PC-3 (cell line): ENCODE measurements around the gene RAN. TPM values are rescaled to one million over a fixed set of nuclear protein-coding genes. Genes with fewer than 3 reads are reported as not detected.
"Not testable (repeated sequence)": the region's sequence is repeated elsewhere in the genome, so short reads cannot be mapped to it uniquely, and the experiment has no call there.

Experiments
- ATAC-seq: fragments of 200-7000 bp; cut with Tn5 transposase; 2 replicates; pipeline ENCODE4 v1.9.1; 2020; ENCODE audit warnings: mild to moderate bottlenecking, moderate library complexity
- BruUV-seq: library from RNA; stranded (reverse); fragments of 400-500 nt; replicated peaks from 2 replicates; lab custom pipeline; 2021; lab: Mats Ljungman, UMichigan
- CTCF ChIA-PET: fragments of 300-600 bp; sonication (Branson Sonifier 250); formaldehyde crosslinking; loops from one replicate; lab custom pipeline; 2022; ENCODE audit warnings: antibody characterized with exemption; lab: Charles Lee
- POLR2A ChIA-PET: fragments of 300-600 bp; sonication (Branson Sonifier 250); formaldehyde crosslinking; loops from one replicate; lab custom pipeline; 2022; ENCODE audit warnings: antibody characterized with exemption; ENCODE audit not compliant: unreplicated experiment; lab: Charles Lee
- DNase-seq: peaks from one replicate; pipeline ENCODE4 v3.0.0-alpha.2; 2015
- H2AFZ ChIP-seq: fragments of 300-600 bp; sonication (generic); 2 replicates; pipeline ENCODE4 v1.6.0; 2016; ENCODE audit warnings: antibody characterized with exemption, low read length
- H3F3A ChIP-seq: fragments of 300-600 bp; sonication (generic); one replicate; pipeline ENCODE4 v1.6.0; 2017; ENCODE audit warnings: antibody characterized with exemption, low read length, control low read depth, mild to moderate bottlenecking; ENCODE audit not compliant: unreplicated experiment
- H3K27ac ChIP-seq: fragments of 300-600 bp; sonication (generic); 2 replicates; pipeline ENCODE4 v1.5.1; 2016; ENCODE audit warnings: mild to moderate bottlenecking, low read length
- H3K27me3 ChIP-seq: fragments of 300-600 bp; sonication (generic); 2 replicates; pipeline ENCODE4 v1.6.1; 2016; ENCODE audit warnings: low read length, mixed read lengths
- H3K36me3 ChIP-seq: fragments of 300-600 bp; sonication (generic); 2 replicates; pipeline ENCODE4 v1.6.1; 2016; ENCODE audit warnings: low read depth, mixed run types, low read length, mixed read lengths
- H3K4me1 ChIP-seq: fragments of 300-600 bp; sonication (generic); 2 replicates; pipeline ENCODE4 v1.5.1; 2016; ENCODE audit warnings: low read length; ENCODE audit not compliant: insufficient read depth
- H3K4me2 ChIP-seq: fragments of 300-600 bp; sonication (generic); 2 replicates; pipeline ENCODE4 v1.6.0; 2016; ENCODE audit warnings: low read length
- H3K4me3 ChIP-seq: fragments of 300-600 bp; sonication (generic); 2 replicates; pipeline ENCODE4 v1.5.1; 2016; ENCODE audit warnings: mild to moderate bottlenecking, low read length, mixed read lengths
- H3K79me2 ChIP-seq: fragments of 300-600 bp; sonication (generic); 2 replicates; pipeline ENCODE4 v1.6.1; 2017; ENCODE audit warnings: low read length, mixed read lengths
- H3K9ac ChIP-seq: fragments of 300-600 bp; sonication (generic); 2 replicates; pipeline ENCODE4 v1.6.0; 2016; ENCODE audit warnings: mild to moderate bottlenecking, low read length
- H3K9me2 ChIP-seq: fragments of 300-600 bp; sonication (generic); replicated peaks from 2 replicates; pipeline ENCODE4 v1.6.1; 2016; ENCODE audit warnings: mixed run types, low read length, mixed read lengths
- H3K9me3 ChIP-seq: fragments of 300-600 bp; sonication (generic); 2 replicates; pipeline ENCODE4 v1.6.1; 2016; ENCODE audit warnings: low read length, mixed read lengths
- H4K20me1 ChIP-seq: fragments of 300-600 bp; sonication (generic); 2 replicates; pipeline ENCODE4 v1.6.1; 2016; ENCODE audit warnings: low read length, mixed read lengths
- CTCF ChIP-seq: fragments of 300-600 bp; sonication (generic); conservative IDR thresholded peaks from 2 replicates; pipeline ENCODE4 v1.5.1; 2017; ENCODE audit warnings: antibody characterized with exemption, low read depth, mild to moderate bottlenecking, low read length
- EZH2 ChIP-seq: fragments of 300-600 bp; sonication (generic); IDR thresholded peaks from one replicate; pipeline ENCODE4 v1.6.1; 2017; ENCODE audit warnings: antibody characterized with exemption, mild to moderate bottlenecking, low read length; ENCODE audit not compliant: unreplicated experiment
- EZH2phosphoT487 ChIP-seq: fragments of 300-600 bp; sonication (generic); IDR thresholded peaks from 2 replicates; pipeline ENCODE4 v1.6.1; 2018; ENCODE audit warnings: mild to moderate bottlenecking, antibody characterized with exemption, low read length, borderline replicate concordance
- intact Hi-C: fragments of 100-400 bp; cut with micrococcal nuclease; formaldehyde crosslinking; loops from 2 replicates; pipeline ENCODE4 v1.9.0; 2023
- total RNA-seq: library from RNA; depleted of rRNA; stranded (reverse); fragments of >200 nt; gene quantifications from 2 replicates; pipeline ENCODE4 v1.2.3, GENCODE V29; 2014

Gene RAN
- total RNA-seq, 1 experiment from 2014 or later: 3,371 TPM

- Histone ChIP-seq H3K4me1 (peaks cover 10% of the 10 kb centered on the region; the same call in 1 of the 2 replicates), H3K79me2 (no peaks in the 10 kb centered on the region), H3K4me3 (no peak overlapping the region), H4K20me1 (no peaks in the 10 kb centered on the region), H3K9me2 (no peaks in the 10 kb centered on the region), H3K36me3 (no peaks in the 10 kb centered on the region), H3K4me2 (no peak overlapping the region), H3K9ac (no peak overlapping the region), H3F3A (no peaks in the 10 kb centered on the region), H3K27ac (no peak overlapping the region), H3K9me3 (no peaks in the 10 kb centered on the region), H3K27me3 (no peaks in the 10 kb centered on the region), H2AFZ (no peak overlapping the region)
- POLR2A ChIA-PET: no interaction called here
- intact Hi-C loops: no loop called here
- BruUV-seq: no TSS peak
- CTCF ChIA-PET: no interaction called here
- TF ChIP-seq EZH2: no peak
- ATAC-seq (no peak), DNase-seq (no peak)
Observed at GRCh38 chr12:130846369-130846768, 25.5 kb upstream of the RAN start.

- Histone ChIP-seq H2AFZ (no peak overlapping the region), H3K36me3 (no peaks in the 10 kb centered on the region), H4K20me1 (no peaks in the 10 kb centered on the region), H3K9me3 (no peaks in the 10 kb centered on the region), H3K27me3 (no peaks in the 10 kb centered on the region), H3K9ac (no peak overlapping the region), H3K9me2 (no peaks in the 10 kb centered on the region), H3K4me3 (no peak overlapping the region), H3K4me1 (peaks cover 10% of the 10 kb centered on the region; the same call in 1 of the 2 replicates), H3K4me2 (no peak overlapping the region), H3K27ac (no peak overlapping the region), H3K79me2 (no peaks in the 10 kb centered on the region), H3F3A (no peaks in the 10 kb centered on the region)
- peak; percentile 29; the same call in 1 of the 2 replicates for ATAC-seq
- no peak for TF ChIP-seq EZH2
- no peak for TF ChIP-seq CTCF
- TF ChIP-seq EZH2phosphoT487: no peak
- POLR2A ChIA-PET: no interaction called here
- no peak for DNase-seq
- BruUV-seq: no TSS peak
- CTCF ChIA-PET: no interaction called here
- intact Hi-C loops: no loop called here
Observed at GRCh38 chr12:130847112-130847511, 24.8 kb upstream of the RAN start.

GRCh38 chr12:130848105-130848504 is 23.8 kb upstream of the RAN start:
- H3K79me2 ChIP-seq, H3K9ac ChIP-seq, H3K4me2 ChIP-seq, H2AFZ ChIP-seq, H3K9me3 ChIP-seq, H3K27ac ChIP-seq, H3K4me3 ChIP-seq, H3F3A ChIP-seq, intact Hi-C loops, BruUV-seq, POLR2A ChIA-PET, ATAC-seq, H3K4me1 ChIP-seq, H3K27me3 ChIP-seq, DNase-seq, H3K36me3 ChIP-seq, H4K20me1 ChIP-seq, H3K9me2 ChIP-seq: not testable (repeated sequence)
- CTCF ChIA-PET: interaction anchor here (0.6 kb wide), 1 partner anchor 21 kb away, joined by 3 read pairs; no protein-coding TSS in a partner anchor

- intact Hi-C loops, H3K27ac ChIP-seq, H4K20me1 ChIP-seq, H3K36me3 ChIP-seq, H3F3A ChIP-seq, H3K9me3 ChIP-seq, POLR2A ChIA-PET, H2AFZ ChIP-seq, H3K4me3 ChIP-seq, H3K9ac ChIP-seq, H3K4me1 ChIP-seq, H3K79me2 ChIP-seq, H3K9me2 ChIP-seq, H3K27me3 ChIP-seq, H3K4me2 ChIP-seq, BruUV-seq, DNase-seq, ATAC-seq: not testable (repeated sequence)
- CTCF ChIA-PET: interaction anchor here (0.6 kb wide), 1 partner anchor 22 kb away, joined by 3 read pairs; no protein-coding TSS in a partner anchor
Observed at GRCh38 chr12:130848785-130849305, 23.0 kb upstream of the RAN start.
